Neural progenitor cell (in vitro differentiated cells): Measurements from ENCODE around the gene SMARCA1.

Source experiments
- EZH2 ChIP-seq: fragments of 200-600 bp; sonication (generic); IDR thresholded peaks from 2 replicates; pipeline ENCODE4 v1.6.1; 2017; ENCODE audit warnings: antibody characterized with exemption, mild to moderate bottlenecking, moderate library complexity
- EZH2phosphoT487 ChIP-seq: fragments of 200-600 bp; sonication (generic); IDR thresholded peaks from 2 replicates; pipeline ENCODE4 v1.6.1; 2017; ENCODE audit warnings: antibody characterized with exemption
- TF ChIP-seq, protein P1 (sequence below): fragments of 200-600 bp; sonication (generic); IDR thresholded peaks from 2 replicates; pipeline ENCODE4 v1.5.1; 2017; ENCODE audit warnings: antibody characterized with exemption, mild to moderate bottlenecking

DNA sequence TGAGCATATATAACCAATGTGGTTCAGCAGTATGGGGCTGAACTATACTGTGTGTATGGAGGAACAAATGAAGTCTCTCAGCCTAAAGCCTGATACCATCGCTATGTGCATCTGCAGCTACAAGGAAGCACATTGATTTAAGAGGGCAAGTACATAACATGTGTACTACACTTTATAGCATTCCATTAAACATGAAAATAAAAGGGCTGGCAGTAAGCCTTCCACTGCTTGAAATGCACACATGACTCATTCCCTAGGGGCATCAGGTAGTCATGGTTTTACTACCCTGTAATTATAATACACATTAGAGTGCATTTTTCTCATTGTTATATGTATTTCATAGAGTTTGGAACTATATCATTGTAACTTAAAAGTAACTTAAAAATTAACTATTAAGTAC, 51.2 kb downstream of the SMARCA1 start:
- TF ChIP-seq, protein P1, sequence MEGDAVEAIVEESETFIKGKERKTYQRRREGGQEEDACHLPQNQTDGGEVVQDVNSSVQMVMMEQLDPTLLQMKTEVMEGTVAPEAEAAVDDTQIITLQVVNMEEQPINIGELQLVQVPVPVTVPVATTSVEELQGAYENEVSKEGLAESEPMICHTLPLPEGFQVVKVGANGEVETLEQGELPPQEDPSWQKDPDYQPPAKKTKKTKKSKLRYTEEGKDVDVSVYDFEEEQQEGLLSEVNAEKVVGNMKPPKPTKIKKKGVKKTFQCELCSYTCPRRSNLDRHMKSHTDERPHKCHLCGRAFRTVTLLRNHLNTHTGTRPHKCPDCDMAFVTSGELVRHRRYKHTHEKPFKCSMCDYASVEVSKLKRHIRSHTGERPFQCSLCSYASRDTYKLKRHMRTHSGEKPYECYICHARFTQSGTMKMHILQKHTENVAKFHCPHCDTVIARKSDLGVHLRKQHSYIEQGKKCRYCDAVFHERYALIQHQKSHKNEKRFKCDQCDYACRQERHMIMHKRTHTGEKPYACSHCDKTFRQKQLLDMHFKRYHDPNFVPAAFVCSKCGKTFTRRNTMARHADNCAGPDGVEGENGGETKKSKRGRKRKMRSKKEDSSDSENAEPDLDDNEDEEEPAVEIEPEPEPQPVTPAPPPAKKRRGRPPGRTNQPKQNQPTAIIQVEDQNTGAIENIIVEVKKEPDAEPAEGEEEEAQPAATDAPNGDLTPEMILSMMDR = no peak
- TF ChIP-seq EZH2 (no peak), EZH2phosphoT487 (no peak)
